WERI-Rb-1 (cell line): ENCODE results near the gene GHRL.
"Not testable (repeated sequence)": the region's sequence is repeated elsewhere in the genome, so short reads cannot be mapped to it uniquely, and the experiment has no call there.

Source experiments
- DNase-seq: peaks from one replicate; pipeline ENCODE4 v3.0.0-alpha.2; 2020
- H3K27ac ChIP-seq: fragments of 250-450 bp; sonication (Bioruptor Pico); 2 replicates; pipeline ENCODE4 v1.5.1; 2020; ENCODE audit warnings: mild to moderate bottlenecking, moderate library complexity
- H3K27me3 ChIP-seq: fragments of 250-450 bp; sonication (Bioruptor Pico); 2 replicates; pipeline ENCODE4 v1.5.1; 2021; ENCODE audit warnings: mild to moderate bottlenecking, low read depth, moderate library complexity; ENCODE audit not compliant: insufficient read depth, severe bottlenecking
- H3K36me3 ChIP-seq: fragments of 250-450 bp; sonication (Bioruptor Pico); 2 replicates; pipeline ENCODE4 v1.5.1; 2020; ENCODE audit warnings: mild to moderate bottlenecking, moderate library complexity
- H3K4me3 ChIP-seq: 2 replicates; pipeline ENCODE4 v1.5.1; 2011; ENCODE audit warnings: low read depth, mild to moderate bottlenecking, control low read depth, low read length
- H3K9me3 ChIP-seq: fragments of 250-450 bp; sonication (Bioruptor Pico); 2 replicates; pipeline ENCODE4 v1.5.1; 2021; ENCODE audit warnings: mild to moderate bottlenecking, moderate library complexity; ENCODE audit not compliant: severe bottlenecking
- TF ChIP-seq, protein P1 (sequence below): IDR thresholded peaks from 2 replicates; pipeline ENCODE4 v1.5.1; 2011; ENCODE audit warnings: low read depth, mild to moderate bottlenecking, control low read depth, inconsistent platforms, low read length

GHRL gene

DNA sequence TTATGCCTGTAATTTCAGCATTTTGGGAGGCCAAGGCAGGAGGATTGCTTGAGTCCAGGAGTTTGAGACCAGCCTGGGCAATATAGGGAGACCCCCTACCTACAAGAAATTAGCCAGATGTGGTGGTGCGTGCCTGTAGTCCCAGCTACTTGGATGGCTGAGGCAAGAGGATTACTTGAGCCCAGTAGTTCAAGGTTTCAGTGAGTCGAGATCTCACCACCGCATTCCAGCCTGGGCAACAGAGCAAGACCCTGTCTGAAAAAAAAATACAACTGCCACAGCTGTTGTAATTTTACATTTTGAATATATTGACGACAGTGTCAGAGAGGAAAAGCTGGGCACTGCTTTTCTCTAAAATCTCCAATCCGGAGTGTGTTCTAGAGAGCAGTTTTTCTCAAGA is 23.3 kb downstream of the GHRL start:
- TF ChIP-seq, protein P1, sequence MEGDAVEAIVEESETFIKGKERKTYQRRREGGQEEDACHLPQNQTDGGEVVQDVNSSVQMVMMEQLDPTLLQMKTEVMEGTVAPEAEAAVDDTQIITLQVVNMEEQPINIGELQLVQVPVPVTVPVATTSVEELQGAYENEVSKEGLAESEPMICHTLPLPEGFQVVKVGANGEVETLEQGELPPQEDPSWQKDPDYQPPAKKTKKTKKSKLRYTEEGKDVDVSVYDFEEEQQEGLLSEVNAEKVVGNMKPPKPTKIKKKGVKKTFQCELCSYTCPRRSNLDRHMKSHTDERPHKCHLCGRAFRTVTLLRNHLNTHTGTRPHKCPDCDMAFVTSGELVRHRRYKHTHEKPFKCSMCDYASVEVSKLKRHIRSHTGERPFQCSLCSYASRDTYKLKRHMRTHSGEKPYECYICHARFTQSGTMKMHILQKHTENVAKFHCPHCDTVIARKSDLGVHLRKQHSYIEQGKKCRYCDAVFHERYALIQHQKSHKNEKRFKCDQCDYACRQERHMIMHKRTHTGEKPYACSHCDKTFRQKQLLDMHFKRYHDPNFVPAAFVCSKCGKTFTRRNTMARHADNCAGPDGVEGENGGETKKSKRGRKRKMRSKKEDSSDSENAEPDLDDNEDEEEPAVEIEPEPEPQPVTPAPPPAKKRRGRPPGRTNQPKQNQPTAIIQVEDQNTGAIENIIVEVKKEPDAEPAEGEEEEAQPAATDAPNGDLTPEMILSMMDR = no peak
- DNase-seq = no peak
- Histone ChIP-seq H3K27ac (no peak overlapping the region), H3K4me3 (no peak overlapping the region), H3K9me3 (no peaks in the 10 kb centered on the region), H3K36me3 (peaks cover 63% of the 10 kb centered on the region), H3K27me3 (no peaks in the 10 kb centered on the region)

GRCh38 chr3:10268930-10269329 is 23.8 kb downstream of the GHRL start:
- DNase-seq = no peak
- H3K9me3 ChIP-seq = no peaks in the 10 kb centered on the region
- H3K27ac ChIP-seq = no peak overlapping the region
- no peaks in the 10 kb centered on the region for H3K27me3 ChIP-seq
- H3K4me3 ChIP-seq = no peak overlapping the region
- TF ChIP-seq, protein P1 = no peak
- peaks cover 64% of the 10 kb centered on the region for H3K36me3 ChIP-seq

- H3K9me3 ChIP-seq = no peaks in the 10 kb centered on the region
- H3K27me3 ChIP-seq = no peaks in the 10 kb centered on the region
- H3K4me3 ChIP-seq = no peak overlapping the region
- TF ChIP-seq, protein P1 = no peak
- no peak overlapping the region for H3K27ac ChIP-seq
- no peak for DNase-seq
- peaks cover 69% of the 10 kb centered on the region for H3K36me3 ChIP-seq
These were observed 24.6 kb downstream of the GHRL start for GRCh38 chr3:10268116-10268515.

- not testable (repeated sequence) for DNase-seq, H3K27me3 ChIP-seq, H3K4me3 ChIP-seq, H3K9me3 ChIP-seq, H3K27ac ChIP-seq
- peaks cover 74% of the 10 kb centered on the region for H3K36me3 ChIP-seq
These were observed 25.8 kb downstream of the GHRL start for GRCh38 chr3:10266936-10267335.

DNA sequence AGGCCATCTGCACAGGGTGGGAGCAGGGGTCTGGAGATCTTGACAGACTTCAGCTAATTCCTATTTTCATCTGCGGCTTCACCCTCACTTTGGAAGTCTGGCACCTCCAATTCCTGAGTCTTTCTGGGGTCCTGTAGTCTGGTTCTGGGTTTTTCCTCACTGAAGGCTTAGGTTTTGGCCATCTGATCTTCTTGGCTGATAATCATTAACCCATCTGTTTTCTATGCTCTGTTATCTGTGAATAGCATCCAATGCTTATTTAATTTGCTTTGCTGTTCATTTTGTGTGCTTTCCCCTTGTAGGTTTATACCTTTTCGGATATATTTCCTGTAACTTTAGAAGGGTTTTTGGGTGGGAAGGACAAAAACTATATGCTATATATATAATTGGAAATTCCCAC is 26.9 kb downstream of the GHRL start:
- TF ChIP-seq, protein P1 = no peak
- no peak for DNase-seq
- H3K4me3 ChIP-seq = no peak overlapping the region
- H3K36me3 ChIP-seq = peaks cover 72% of the 10 kb centered on the region
- H3K9me3 ChIP-seq = no peaks in the 10 kb centered on the region
- no peak overlapping the region for H3K27ac ChIP-seq
- H3K27me3 ChIP-seq = no peaks in the 10 kb centered on the region

- peak overlapping the region; percentile 68 for H3K27ac ChIP-seq
- no peaks in the 10 kb centered on the region for H3K27me3 ChIP-seq
- H3K36me3 ChIP-seq = peaks cover 75% of the 10 kb centered on the region
- DNase-seq = peak; percentile 75
- H3K4me3 ChIP-seq = 0 out of 2 replicates have a peak overlapping the region, but pooled peaks have one; percentile 6
- TF ChIP-seq, protein P1 = peak; percentile 51
- H3K9me3 ChIP-seq = no peaks in the 10 kb centered on the region
These were observed 28.9 kb downstream of the GHRL start for GRCh38 chr3:10263646-10264363.
